GM21381 (cell line): Measurements from ENCODE around the gene HNRNPH2.

ENCODE experiments used
- ATAC-seq: cut with Tn5 transposase; IDR thresholded peaks from one replicate; pipeline ENCODE4 v1.9.1; 2021; ENCODE audit warnings: mild to moderate bottlenecking, moderate library complexity; ENCODE audit not compliant: unreplicated experiment

The HNRNPH2 gene

DNA sequence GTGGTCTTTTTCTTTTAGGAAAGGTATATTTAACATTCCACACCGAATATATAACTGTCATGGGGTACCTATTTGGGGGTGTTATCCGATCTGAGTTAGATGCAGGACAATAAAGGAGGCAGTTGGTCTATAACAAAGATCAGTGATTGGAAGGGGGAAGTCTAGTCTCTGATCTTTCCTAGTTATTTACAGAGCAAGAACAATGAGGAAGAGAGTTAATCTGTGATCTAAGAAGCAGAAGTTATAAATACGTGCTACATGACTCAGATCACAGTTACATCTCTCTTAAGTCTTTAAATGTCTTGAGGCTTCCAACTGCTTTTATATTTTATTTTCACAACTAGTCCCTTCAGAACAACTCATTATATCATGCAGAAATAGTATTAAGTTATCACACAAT lies 44.0 kb downstream of the HNRNPH2 start:
- ATAC-seq: no peak

DNA sequence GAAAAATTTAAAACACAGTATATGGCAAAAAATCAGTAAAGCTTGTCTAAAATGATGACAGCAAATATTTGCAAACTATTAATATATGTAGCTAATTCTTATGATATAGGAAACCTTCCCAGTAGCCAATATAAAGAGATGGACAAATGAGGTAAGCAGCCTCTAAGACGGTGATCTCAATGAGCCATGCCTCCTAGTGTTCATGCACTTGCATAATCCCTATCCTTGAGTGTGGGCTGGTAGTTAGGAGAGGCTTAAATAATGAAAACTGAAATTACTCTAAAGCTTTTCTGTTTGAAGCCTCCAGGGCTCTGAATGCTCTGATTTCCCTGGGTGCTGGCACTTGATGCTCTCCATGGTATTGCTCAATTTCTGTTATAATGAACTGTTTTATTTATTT lies 52.6 kb downstream of the HNRNPH2 start:
- no peak for ATAC-seq

DNA sequence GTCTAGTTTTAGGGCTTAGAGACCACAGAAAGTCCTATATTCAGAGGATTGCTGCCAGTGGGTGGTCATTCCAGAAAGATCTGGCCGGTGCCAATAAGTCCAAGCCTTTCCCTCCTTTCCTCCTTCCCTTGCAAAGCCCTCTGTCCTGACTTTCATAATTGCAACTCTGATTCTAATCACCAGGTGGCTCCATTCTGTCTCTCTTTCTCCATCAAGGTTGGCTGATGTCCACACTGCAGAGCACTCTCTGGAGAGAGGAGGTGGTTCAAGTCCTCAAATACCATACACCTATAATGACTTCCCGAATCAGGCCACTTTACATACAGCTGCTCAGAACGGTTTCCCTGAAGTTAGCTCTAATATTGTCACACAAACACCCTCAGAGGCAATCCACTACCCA lies 54.9 kb downstream of the HNRNPH2 start:
- no peak for ATAC-seq
